ENCODE results near the gene S100A10.

GRCh38 chr1:151989211-151989862 lies 4.3 kb downstream of the S100A10 start:
- TF ChIP-seq POLR2A (IDR thresholded peaks at IDR 0.05; ENCODE audit: low read length), result no peak
- TF ChIP-seq GATA1 (IDR thresholded peaks at IDR 0.05; ENCODE audit: low read depth, low read length), result no peak
